NB4 (cell line): ENCODE results near the gene BMP5.

ENCODE experiments used
- CTCF ChIP-seq: IDR thresholded peaks from one replicate; pipeline ENCODE4 v1.5.1; 2012; ENCODE audit warnings: low read depth, low read length
- MAX ChIP-seq: IDR thresholded peaks from 2 replicates; pipeline ENCODE4 v1.6.1; 2011; ENCODE audit warnings: low read depth, low read length
- POLR2A ChIP-seq: IDR thresholded peaks from 2 replicates; pipeline ENCODE4 v1.6.1; 2011; ENCODE audit warnings: mild to moderate bottlenecking; ENCODE audit not compliant: insufficient read length; ENCODE audit errors: extremely low read depth

DNA sequence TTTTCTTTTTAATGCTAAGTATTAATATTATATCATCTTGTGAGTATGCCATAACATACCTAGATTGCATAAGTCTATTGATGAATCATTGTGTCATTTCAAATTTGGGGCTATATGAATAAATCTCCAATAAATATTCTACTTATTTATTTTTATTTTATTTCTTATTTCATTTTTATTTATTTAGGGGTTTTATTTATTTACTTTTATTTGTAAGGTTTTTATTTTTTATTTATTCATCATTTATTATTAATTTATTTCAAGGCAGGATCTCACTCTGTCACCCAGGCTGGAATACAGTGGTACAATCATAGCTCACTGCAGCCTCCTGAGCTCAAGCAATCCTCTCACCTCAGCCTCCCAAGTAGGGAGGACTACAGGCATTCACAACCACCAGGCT lies 36.3 kb downstream of the BMP5 start:
- TF ChIP-seq POLR2A (no peak), CTCF (no peak), MAX (no peak)
